Esophagus (tissue), 2 donors: Measurements from ENCODE around the gene ADPRS. TPM values are rescaled to one million over a fixed set of nuclear protein-coding genes. Genes with fewer than 3 reads are reported as not detected.

Experiments
- H3K27ac ChIP-seq, 2 donors: one replicate each; pipeline ENCODE4 v1.5.1; 2013; ENCODE audit warnings: low read depth in 2 of 2, mild to moderate bottlenecking in 2 of 2, inconsistent platforms in 1 of 2, low read length in 1 of 2, moderate library complexity in 1 of 2
- H3K27me3 ChIP-seq, 2 donors: one replicate each; pipeline ENCODE4 v1.6.1; 2013; ENCODE audit warnings: low read length in 2 of 2, control low read depth in 1 of 2, mild to moderate bottlenecking in 1 of 2; ENCODE audit not compliant: insufficient read depth in 2 of 2, control insufficient read depth in 1 of 2
- H3K36me3 ChIP-seq, 2 donors: one replicate each; pipeline ENCODE4 v1.6.1; 2013; ENCODE audit warnings: low read length in 1 of 2; ENCODE audit not compliant: control insufficient read depth in 2 of 2, insufficient read depth in 2 of 2
- H3K4me1 ChIP-seq, 2 donors: one replicate each; pipeline ENCODE4 v1.6.1; 2013; ENCODE audit warnings: low read length in 1 of 2; ENCODE audit not compliant: control insufficient read depth in 2 of 2, insufficient read depth in 2 of 2
- H3K4me3 ChIP-seq, 2 donors: one replicate each; pipeline ENCODE4 v1.5.1; 2013; ENCODE audit warnings: low read length in 2 of 2, mild to moderate bottlenecking in 2 of 2, low read depth in 1 of 2, moderate library complexity in 1 of 2
- H3K9me3 ChIP-seq, 2 donors: one replicate each; pipeline ENCODE4 v1.6.1; 2013; ENCODE audit warnings: mild to moderate bottlenecking in 2 of 2, low read depth in 1 of 2, low read length in 1 of 2, moderate library complexity in 1 of 2; ENCODE audit not compliant: control insufficient read depth in 2 of 2, insufficient read depth in 1 of 2
- WGBS, 2 donors: extraction: QIAGEN DNeasy Blood & Tissue Kit; methylation state at CpG; one replicate each; pipeline ENCODE4 v1.1.7; 2013; 5-methylcytosine and 5-hydroxymethylcytosine counted together
- polyA plus RNA-seq, 2 donors: library from polyadenylated mRNA; stranded (reverse); fragments of 200-250 nt; gene quantifications; one replicate each; pipeline ENCODE4 v1.2.3, GENCODE V29; 2013
- donor health status: healthy with polysubstance abuse.
- donor health status: Bipolar disorder and iron deficiency.

The ADPRS gene
- polyA plus RNA-seq, 2 donors, result 28.2 to 40.3 TPM

- H3K27me3 ChIP-seq, result no peaks in the 10 kb centered on the region
- H3K36me3 ChIP-seq, result peaks cover 0 to 2% of the 10 kb centered on the region in 2 donors
- H3K27ac ChIP-seq, result peak overlapping the region; percentile 87 to 93
- H3K9me3 ChIP-seq, result no peaks in the 10 kb centered on the region
- H3K4me1 ChIP-seq, result peaks cover 6 to 23% of the 10 kb centered on the region in 2 donors
- 14 to 28% methylated on average over 1 of the region's 1 CpG for WGBS, 2 donors
- no peak overlapping the region for H3K4me3 ChIP-seq
Measured at GRCh38 chr1:36136535-36136934, 47.8 kb downstream of the ADPRS start.

DNA sequence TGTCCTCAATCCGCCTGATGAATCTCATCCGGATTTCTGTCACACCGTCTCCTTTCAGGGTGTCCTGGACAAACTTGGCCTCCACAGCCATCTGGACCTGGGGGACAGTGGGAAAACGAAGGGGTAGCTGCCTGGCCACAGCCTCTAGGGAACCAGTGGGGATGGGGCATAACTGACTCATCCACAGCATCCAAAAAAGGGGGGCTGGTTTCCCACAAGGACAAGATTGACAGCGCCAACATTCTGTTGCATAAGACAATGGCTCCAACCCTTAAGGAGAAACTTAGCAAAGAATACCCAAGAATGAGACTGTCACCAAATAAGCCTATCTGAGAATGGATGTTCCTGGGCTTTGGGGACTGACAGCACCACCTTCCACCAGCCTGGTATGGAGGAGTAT lies 48.5 kb downstream of the ADPRS start:
- Histone ChIP-seq H3K36me3 (peaks cover 0 to 2% of the 10 kb centered on the region in 2 donors), H3K9me3 (no peaks in the 10 kb centered on the region), H3K4me1 (peaks cover 6 to 23% of the 10 kb centered on the region in 2 donors), H3K27ac (peak overlapping the region; percentile 87 to 93), H3K4me3 (no peak overlapping the region), H3K27me3 (no peaks in the 10 kb centered on the region)
- 74 to 77% methylated on average over 5 of the region's 5 CpGs for WGBS, 2 donors

- Histone ChIP-seq H3K27ac (no peak overlapping the region), H3K9me3 (no peaks in the 10 kb centered on the region), H3K4me1 (peaks cover 6 to 23% of the 10 kb centered on the region in 2 donors), H3K4me3 (no peak overlapping the region), H3K36me3 (peaks cover 0 to 2% of the 10 kb centered on the region in 2 donors), H3K27me3 (no peaks in the 10 kb centered on the region)
- WGBS, 2 donors, result 83 to 86% methylated on average over 3 of the region's 3 CpGs
Measured at GRCh38 chr1:36137776-36138175, 49.1 kb downstream of the ADPRS start.

DNA sequence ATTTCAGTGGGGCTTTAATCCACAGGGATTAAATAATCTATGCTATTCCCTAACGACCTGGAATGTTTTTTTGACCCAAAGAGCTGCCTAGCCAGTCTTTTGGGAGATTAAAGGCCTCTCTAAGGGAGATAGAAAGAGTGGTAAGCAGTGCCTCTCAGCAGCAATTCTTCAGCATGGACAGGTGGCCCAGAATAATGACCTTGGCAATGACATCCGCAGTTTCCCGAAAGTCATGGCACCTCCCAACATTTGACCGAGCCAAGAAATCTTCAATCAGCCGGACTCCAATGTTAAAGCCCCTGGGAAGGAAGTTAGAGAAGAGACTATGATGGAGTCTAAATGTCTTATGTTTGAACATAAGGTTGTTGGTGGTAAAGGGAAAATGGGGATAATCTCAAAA lies 50.8 kb downstream of the ADPRS start:
- peaks cover 0 to 2% of the 10 kb centered on the region in 2 donors for H3K36me3 ChIP-seq
- H3K9me3 ChIP-seq, result no peaks in the 10 kb centered on the region
- H3K27ac ChIP-seq, result peak overlapping the region in 1 of 2 donors; percentile 31
- H3K27me3 ChIP-seq, result no peaks in the 10 kb centered on the region
- no peak overlapping the region for H3K4me3 ChIP-seq
- 80 to 86% methylated on average over 5 of the region's 5 CpGs for WGBS, 2 donors
- peaks cover 6 to 18% of the 10 kb centered on the region in 2 donors for H3K4me1 ChIP-seq

DNA sequence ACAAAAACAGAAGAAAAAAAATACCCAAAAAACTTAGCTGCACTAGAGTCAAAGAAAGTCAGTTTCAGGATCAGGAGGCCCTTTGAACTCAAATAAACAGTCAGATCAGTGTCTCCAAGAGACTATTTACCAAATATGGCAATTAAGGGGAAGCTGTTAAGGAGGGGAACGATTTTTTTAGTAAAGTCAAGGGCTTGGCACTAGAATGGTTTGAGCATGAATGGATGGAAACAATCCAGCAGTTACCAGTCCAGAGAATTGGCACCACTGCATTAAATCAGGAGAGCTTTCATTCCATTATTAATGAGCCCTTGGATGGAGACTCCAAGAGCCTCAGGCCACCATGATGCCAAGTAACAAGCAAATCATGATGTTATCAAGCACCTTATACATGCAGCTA lies 53.4 kb downstream of the ADPRS start:
- Histone ChIP-seq H3K27ac (no peak overlapping the region), H3K4me1 (peaks cover 5 to 6% of the 10 kb centered on the region in 2 donors)
- WGBS, 2 donors, result 13 to 17% methylated on average over 1 of the region's 1 CpG

GRCh38 chr1:36143424-36143823 lies 54.7 kb downstream of the ADPRS start:
- H3K27me3 ChIP-seq, result no peaks in the 10 kb centered on the region
- H3K9me3 ChIP-seq, result no peaks in the 10 kb centered on the region
- H3K4me3 ChIP-seq, result no peak overlapping the region
- WGBS, 2 donors, result 79 to 83% methylated on average over 4 of the region's 4 CpGs
- peaks cover 3 to 8% of the 10 kb centered on the region in 2 donors for H3K4me1 ChIP-seq
- H3K36me3 ChIP-seq, result peaks cover 2% of the 10 kb centered on the region in 2 donors
- H3K27ac ChIP-seq, result no peak overlapping the region

More for the DNA sequence above, 53.4 kb downstream of the ADPRS start:
- peaks cover 2% of the 10 kb centered on the region in 2 donors for H3K36me3 ChIP-seq
- no peaks in the 10 kb centered on the region for H3K9me3 ChIP-seq
- no peak overlapping the region for H3K4me3 ChIP-seq
- no peaks in the 10 kb centered on the region for H3K27me3 ChIP-seq

Other genes starting within 250 kb of the ADPRS start
- 1 to 10 TPM; 2.3 to 2.5 TPM for gene AGO1, start 205.7 kb upstream of the ADPRS start, polyA plus RNA-seq
- 1 to 10 TPM; 2.6 to 3.2 TPM for gene AGO3, start 157.8 kb upstream of the ADPRS start, polyA plus RNA-seq
- under 1 TPM; 0.09 to 0.39 TPM for gene TEKT2, start 4.8 kb upstream of the ADPRS start, polyA plus RNA-seq
- gene COL8A2, start 36.3 kb downstream of the ADPRS start, polyA plus RNA-seq, result 1 to 10 TPM; 2.0 to 2.9 TPM
- gene TRAPPC3, start 60.6 kb downstream of the ADPRS start, polyA plus RNA-seq, result 10 to 100 TPM; 38.2 to 77.1 TPM
- gene MAP7D1, start 67.3 kb downstream of the ADPRS start, polyA plus RNA-seq, result 10 to 100 TPM; 33.1 to 55.3 TPM
- gene THRAP3, start 135.6 kb downstream of the ADPRS start, polyA plus RNA-seq, result 10 to 100 TPM; 19.5 to 30.8 TPM
- gene SH3D21, start 217.5 kb downstream of the ADPRS start, polyA plus RNA-seq, result 10 to 100 TPM in 1 of 2 donors, 1 to 10 TPM in 1; 3.9 to 15.6 TPM
- gene EVA1B, start 234.8 kb downstream of the ADPRS start, polyA plus RNA-seq, result 1 to 10 TPM; 6.1 to 9.3 TPM